SK-MEL-5 (cell line): ENCODE measurements around the gene EGR1. TPM values are rescaled to one million over a fixed set of nuclear protein-coding genes. Genes with fewer than 3 reads are reported as not detected.
"Not testable (repeated sequence)": the region's sequence is repeated elsewhere in the genome, so short reads cannot be mapped to it uniquely, and the experiment has no call there.

ENCODE experiments used
- DNase-seq: peaks from one replicate; pipeline ENCODE4 v3.0.0-alpha.2; 2016; ENCODE audit warnings: low read depth, low spot score
- in situ Hi-C: cut with HindIII; loops from 2 replicates; pipeline ENCODE4 v1.10.0; 2016; ENCODE audit warnings: low sequenced_read_pairs, high pct_unique_total_duplicates, low pct_unique_long_range_greater_than_20kb
- total RNA-seq: library from RNA; depleted of rRNA; stranded (reverse); fragments of >200 nt; shearing (Covaris generic); gene quantifications from 2 replicates; pipeline ENCODE4 v1.2.3, GENCODE V29; 2014

The EGR1 gene
- total RNA-seq, 1 experiment from 2014 or later = 2.8 TPM

GRCh38 chr5:138466125-138466899, 1.0 kb downstream of the EGR1 start:
- in situ Hi-C loops = no loop called here
- no peak for DNase-seq

GRCh38 chr5:138466900-138467710, 1.8 kb downstream of the EGR1 start:
- in situ Hi-C loops = no loop called here
- no peak for DNase-seq

GRCh38 chr5:138467711-138468132, 2.4 kb downstream of the EGR1 start:
- DNase-seq = no peak
- in situ Hi-C loops = no loop called here

GRCh38 chr5:138468133-138468965, 3.1 kb downstream of the EGR1 start:
- in situ Hi-C loops = no loop called here
- DNase-seq = no peak

- in situ Hi-C loops = no loop called here
- DNase-seq = no peak
Measured at GRCh38 chr5:138468966-138469539, 3.8 kb downstream of the EGR1 start.

- in situ Hi-C loops = no loop called here
- no peak for DNase-seq
Measured at GRCh38 chr5:138469540-138470321, 4.5 kb downstream of the EGR1 start.

- DNase-seq = no peak
- in situ Hi-C loops = no loop called here
Measured at GRCh38 chr5:138470322-138471051, 5.2 kb downstream of the EGR1 start.

GRCh38 chr5:138471052-138471361, 5.7 kb downstream of the EGR1 start:
- DNase-seq = no peak
- in situ Hi-C loops = no loop called here

- DNase-seq = no peak
- in situ Hi-C loops = no loop called here
Measured at GRCh38 chr5:138472353-138472752, 7.1 kb downstream of the EGR1 start.

- in situ Hi-C loops, DNase-seq: not testable (repeated sequence)
Measured at GRCh38 chr5:138473151-138473550, 7.9 kb downstream of the EGR1 start.

- no peak for DNase-seq
- in situ Hi-C loops = no loop called here
Measured at GRCh38 chr5:138476918-138477317, 11.6 kb downstream of the EGR1 start.

GRCh38 chr5:138482638-138483037, 17.4 kb downstream of the EGR1 start:
- DNase-seq = no peak
- in situ Hi-C loops = no loop called here

GRCh38 chr5:138488481-138488945, 23.2 kb downstream of the EGR1 start:
- in situ Hi-C loops = no loop called here
- DNase-seq = peak; percentile 61

- no peak for DNase-seq
- in situ Hi-C loops = no loop called here
Measured at GRCh38 chr5:138489683-138490061, 24.4 kb downstream of the EGR1 start.

GRCh38 chr5:138490648-138491283, 25.5 kb downstream of the EGR1 start:
- no peak for DNase-seq
- in situ Hi-C loops = no loop called here

GRCh38 chr5:138491284-138491648, 26.0 kb downstream of the EGR1 start:
- DNase-seq = no peak
- in situ Hi-C loops = no loop called here
